K562 (cell line): Measurements from ENCODE around the gene KAT2B. TPM values are rescaled to one million over a fixed set of nuclear protein-coding genes. Genes with fewer than 3 reads are reported as not detected.

ENCODE experiments used
- ATAC-seq: fragments of 200-7000 bp; cut with Tn5 transposase; 3 replicates; pipeline ENCODE4 v1.9.1; 2020; ENCODE audit warnings: moderate library complexity
- BruUV-seq: library from RNA; stranded (reverse); fragments of 400-500 nt; replicated peaks from 2 replicates; lab custom pipeline; 2021; lab: Mats Ljungman, UMichigan
- CTCF ChIA-PET: fragments of 300-600 bp; formaldehyde crosslinking; extraction: SDS; loops from one replicate; lab custom pipeline; 2021; ENCODE audit warnings: low intra/inter-chr PET ratio; lab: Yijun Ruan, JAX
- POLR2A ChIA-PET: fragments of 300-600, 350-650 bp; sonication (Branson Sonifier 250); formaldehyde crosslinking; extraction: SDS; loops from one replicate; lab custom pipeline; 2021; ENCODE audit warnings: antibody characterized with exemption, inconsistent platforms; lab: Yijun Ruan, JAX
- DNase-seq, 4 experiments: peaks; one replicate each; pipeline versions ENCODE4 v3.0.0 to v3.0.0-alpha.2; 2011 to 2018; ENCODE audit warnings: low spot score in 3 of 4, mixed read lengths in 3 of 4; ENCODE audit errors: extremely low read depth in 1 of 4
- FAIRE-seq: peaks from 2 replicates; lab custom pipeline; 2011; peaks lifted over from hg19 to GRCh38; lab: Jason Lieb, UNC
- H2AFZ ChIP-seq: 2 replicates; pipeline ENCODE4 v1.6.0; 2011; ENCODE audit warnings: low read depth, low read length, control low read depth, inconsistent platforms
- H3K27ac ChIP-seq: fragments of 200-600 bp; 3 replicates; pipeline ENCODE4 v1.8.0; 2011; ENCODE audit warnings: low read depth, mild to moderate bottlenecking, control low read depth, inconsistent platforms, low read length, moderate library complexity, mixed read lengths; ENCODE audit errors: extremely low read depth
- H3K27me3 ChIP-seq, 2 experiments: fragments of 300-600 bp in 1 of 2; 2 replicates in 1 of 2; 3 replicates in 1 of 2; pipeline versions ENCODE4 v1.6.0 to v1.8.0; 2011; ENCODE audit warnings: inconsistent platforms in 2 of 2, low read length in 2 of 2, mild to moderate bottlenecking in 1 of 2, mixed read lengths in 1 of 2, moderate library complexity in 1 of 2; ENCODE audit not compliant: control insufficient read depth in 2 of 2, insufficient read depth in 2 of 2
- H3K36me3 ChIP-seq: fragments of 300-600 bp; 3 replicates; pipeline ENCODE4 v1.8.0; 2011; ENCODE audit warnings: mild to moderate bottlenecking, low read length, inconsistent platforms; ENCODE audit not compliant: control insufficient read depth, insufficient read depth
- H3K4me1 ChIP-seq, 2 experiments: fragments of 200-600 bp in 1 of 2; replicated peaks in 1 of 2; 2 replicates in 1 of 2; 3 replicates in 1 of 2; pipeline versions ENCODE4 v1.5.1 to v1.8.0; 2011; ENCODE audit warnings: inconsistent platforms in 2 of 2, low read length in 2 of 2, mild to moderate bottlenecking in 1 of 2, mixed read lengths in 1 of 2, moderate library complexity in 1 of 2; ENCODE audit not compliant: control insufficient read depth in 2 of 2, insufficient read depth in 2 of 2
- H3K4me2 ChIP-seq: 2 replicates; pipeline ENCODE4 v1.6.1; 2011; ENCODE audit warnings: low read length, control low read depth, inconsistent platforms, mixed read lengths; ENCODE audit not compliant: insufficient read depth
- H3K4me3 ChIP-seq: fragments of 200-600 bp; sonication (generic), shearing (Covaris generic); 2 replicates; pipeline ENCODE4 v1.5.1; 2016; ENCODE audit warnings: control low read depth, inconsistent platforms
- H3K79me2 ChIP-seq: fragments of 200-600 bp; 3 replicates; pipeline ENCODE4 v1.8.0; 2011; ENCODE audit warnings: low read length, inconsistent platforms; ENCODE audit not compliant: control insufficient read depth, insufficient read depth
- H3K9ac ChIP-seq, 2 experiments: 2 replicates each; pipeline versions ENCODE4 v1.6.0 to v1.6.1; 2011; ENCODE audit warnings: low read depth in 2 of 2, low read length in 2 of 2, control low read depth in 1 of 2, inconsistent platforms in 1 of 2, mild to moderate bottlenecking in 1 of 2, mixed read lengths in 1 of 2; ENCODE audit not compliant: insufficient read depth in 1 of 2
- H3K9me1 ChIP-seq: one replicate; pipeline ENCODE4 v1.6.0; 2011; ENCODE audit warnings: inconsistent platforms, mild to moderate bottlenecking, low read length, moderate library complexity; ENCODE audit not compliant: control insufficient read depth, insufficient read depth
- H3K9me3 ChIP-seq: replicated peaks from 2 replicates; pipeline ENCODE4 v1.5.1; 2011; ENCODE audit warnings: low read depth, low read length, inconsistent platforms; ENCODE audit not compliant: control insufficient read depth, insufficient read depth
- H4K20me1 ChIP-seq: replicated peaks from 2 replicates; pipeline ENCODE4 v1.6.1; 2011; ENCODE audit warnings: low read length, inconsistent platforms, mixed read lengths; ENCODE audit not compliant: control insufficient read depth, insufficient read depth
- CLOCK ChIP-seq: fragments of 250-450 bp; sonication (Bioruptor Pico); IDR thresholded peaks from 2 replicates; pipeline ENCODE4 v1.4.0; 2020; ENCODE audit warnings: mild to moderate bottlenecking, moderate library complexity, borderline replicate concordance
- IFI16 ChIP-seq: fragments of 250-450 bp; sonication (Bioruptor Pico); IDR thresholded peaks from 2 replicates; pipeline ENCODE4 v2.1.2; 2022; ENCODE audit warnings: mild to moderate bottlenecking, inconsistent platforms
- in situ Hi-C: fragments of 300-500 bp; cut with MboI; formaldehyde crosslinking; loops from 4 replicates; pipeline ENCODE4 v1.15.0; 2018; ENCODE audit warnings: inconsistent platforms, mixed read lengths
- intact Hi-C: fragments of 100-400 bp; cut with micrococcal nuclease; formaldehyde crosslinking; loops from 2 replicates; pipeline ENCODE4 v1.14.2; 2022
- microRNA-seq: library from miRNA; unstranded; fragments of <30 nt; microRNA quantifications from one replicate; pipeline ENCODE4, GENCODE V29; 2018; ENCODE audit warnings: borderline microRNAs expressed
- polyA plus RNA-seq, 8 experiments: library from polyadenylated mRNA; depleted of rRNA in 4 of 8; stranded (reverse) in 5 of 8; unstranded in 3 of 8; fragments of >200 nt; fragmentation: Nextera tagmentation in 2 of 8; fragmentation: Illumina TruSeq in 1 of 8; extraction: Ambion mirVana in 2 of 8; extraction: Trizol in 1 of 8; gene quantifications; 2 replicates each; pipeline versions ENCODE4 v1.2.1 to v1.2.3, GENCODE V29; 2011 to 2014; ENCODE audit warnings: inconsistent platforms in 1 of 8, missing spikeins in 1 of 8
- small RNA-seq: library from RNA; depleted of rRNA; stranded (forward); fragments of <200 nt; gene quantifications from one replicate; pipeline ENCODE3, GENCODE V24; 2014
- total RNA-seq, 7 experiments: library from RNA; depleted of rRNA in 6 of 7; stranded (reverse); fragments of >200 nt in 6 of 7; fragmentation: Illumina TruSeq in 2 of 7; extraction: Trizol in 2 of 7; gene quantifications; 2 replicates each; pipeline versions ENCODE4 v1.2.1 to v1.2.3, GENCODE V29; 2011 to 2021; ENCODE audit warnings: low replicate concordance in 1 of 7

KAT2B gene
- total and polyA plus RNA-seq, 9 of the 15 experiments (the other 6 are each of a cell fraction or from before 2014, with no cell fraction given) = 3.3 to 14.9 (median 12.2) TPM

GRCh38 chr3:20197775-20198174, 157.5 kb downstream of the KAT2B start (continued):
- TF ChIP-seq CLOCK (CRISPR knock-in tag) = no peak

GRCh38 chr3:20201143-20201542, 160.9 kb downstream of the KAT2B start:
- H3K9ac ChIP-seq = no peak overlapping the region
- no peak for TF ChIP-seq IFI16
- H2AFZ ChIP-seq = no peak overlapping the region
- intact Hi-C loops = no loop called here
- ATAC-seq (no peak), FAIRE-seq (no peak), DNase-seq (no peak)
- no peaks in the 10 kb centered on the region for H4K20me1 ChIP-seq
- H3K9me3 ChIP-seq = no peaks in the 10 kb centered on the region
- no peaks in the 10 kb centered on the region for H3K9me1 ChIP-seq
- ChIA-PET POLR2A (interaction anchor here (0.6 kb wide), 1 partner anchor 687 kb away, joined by 3 read pairs; no protein-coding TSS in a partner anchor), CTCF (interaction anchor here (0.6 kb wide), 1 partner anchor 317 kb away, joined by 3 read pairs; no protein-coding TSS in a partner anchor)
- H3K36me3 ChIP-seq = no peaks in the 10 kb centered on the region
- H3K4me3 ChIP-seq = no peak overlapping the region
- no TSS peak for BruUV-seq
- no peaks in the 10 kb centered on the region for H3K79me2 ChIP-seq
- H3K27me3 ChIP-seq = no peaks in the 10 kb centered on the region
- H3K27ac ChIP-seq = no peak overlapping the region
- no peak overlapping the region for H3K4me2 ChIP-seq
- in situ Hi-C loops = no loop called here
- H3K4me1 ChIP-seq = no peaks in the 10 kb centered on the region

Small RNAs within 50 kb of the gene (microRNA-seq; reads per million reads assigned to microRNA genes)
- 0.36 reads per million for gene MIR3135A

Small RNAs within 50 kb of the gene (small RNA-seq; reads per million reads assigned to genes)
- not detected for gene MIR3135A
- gene RNU4-85P = not detected
- not detected for gene RPL39P18

Other genes starting within 250 kb of the KAT2B start
- 2.0 and 4.0 TPM in 2 replicates for gene EFHB, start 106.2 kb upstream of the KAT2B start, total RNA-seq (2014; rRNA removed)
- 1.6 and 1.7 TPM in 2 replicates for gene EFHB, start 106.2 kb upstream of the KAT2B start, total RNA-seq (2014; rRNA removed; fragmentation: Illumina TruSeq; extraction: Trizol)
- 1.5 and 1.7 TPM in 2 replicates for gene EFHB, start 106.2 kb upstream of the KAT2B start, total RNA-seq (2015; rRNA removed; fragmentation: Illumina TruSeq; extraction: Trizol)
- gene EFHB, start 106.2 kb upstream of the KAT2B start, total RNA-seq (2021) = 1.5 and 2.0 TPM in 2 replicates
- gene EFHB, start 106.2 kb upstream of the KAT2B start, polyA plus RNA-seq (2011; rRNA removed) = 1.4 and 2.3 TPM in 2 replicates
- 2.5 and 3.6 TPM in 2 replicates for gene EFHB, start 106.2 kb upstream of the KAT2B start, polyA plus RNA-seq (2014; fragmentation: Illumina TruSeq; extraction: Trizol)
- 1 to 10 TPM; 1.5 to 2.0 TPM for gene EFHB, start 106.2 kb upstream of the KAT2B start, polyA plus RNA-seq (2014; fragmentation: Nextera tagmentation; extraction: Ambion mirVana)
- 1.8 and 2.4 TPM in 2 replicates for gene EFHB, start 106.2 kb upstream of the KAT2B start, polyA plus RNA-seq (2014; rRNA removed)
- gene RAB5A, start 93.3 kb upstream of the KAT2B start, total RNA-seq (2014; rRNA removed) = 35.9 and 49.0 TPM in 2 replicates
- gene RAB5A, start 93.3 kb upstream of the KAT2B start, total RNA-seq (2014; rRNA removed; fragmentation: Illumina TruSeq; extraction: Trizol) = 50.5 and 56.9 TPM in 2 replicates
- 60.9 and 64.2 TPM in 2 replicates for gene RAB5A, start 93.3 kb upstream of the KAT2B start, total RNA-seq (2015; rRNA removed; fragmentation: Illumina TruSeq; extraction: Trizol)
- 50.0 and 52.7 TPM in 2 replicates for gene RAB5A, start 93.3 kb upstream of the KAT2B start, total RNA-seq (2021)
- 36.7 and 47.2 TPM in 2 replicates for gene RAB5A, start 93.3 kb upstream of the KAT2B start, polyA plus RNA-seq (2011; rRNA removed)
- gene RAB5A, start 93.3 kb upstream of the KAT2B start, polyA plus RNA-seq (2014; fragmentation: Illumina TruSeq; extraction: Trizol) = 52.5 and 58.4 TPM in 2 replicates
- gene RAB5A, start 93.3 kb upstream of the KAT2B start, polyA plus RNA-seq (2014; fragmentation: Nextera tagmentation; extraction: Ambion mirVana) = 10 to 100 TPM; 28.3 to 31.3 TPM
- gene RAB5A, start 93.3 kb upstream of the KAT2B start, polyA plus RNA-seq (2014; rRNA removed) = 36.8 and 42.7 TPM in 2 replicates
- not detected in 2 replicates for gene PP2D1, start 28.2 kb upstream of the KAT2B start, total RNA-seq (2014; rRNA removed)
- not detected in 2 replicates for gene PP2D1, start 28.2 kb upstream of the KAT2B start, total RNA-seq (2014; rRNA removed; fragmentation: Illumina TruSeq; extraction: Trizol)
- not detected in 2 replicates for gene PP2D1, start 28.2 kb upstream of the KAT2B start, total RNA-seq (2015; rRNA removed; fragmentation: Illumina TruSeq; extraction: Trizol)
- gene PP2D1, start 28.2 kb upstream of the KAT2B start, total RNA-seq (2021) = not detected in 2 replicates
- gene PP2D1, start 28.2 kb upstream of the KAT2B start, polyA plus RNA-seq (2011; rRNA removed) = not detected in 2 replicates
- gene PP2D1, start 28.2 kb upstream of the KAT2B start, polyA plus RNA-seq (2014; fragmentation: Illumina TruSeq; extraction: Trizol) = not detected in 2 replicates
- under 1 TPM; 0.07 to 0.10 TPM for gene PP2D1, start 28.2 kb upstream of the KAT2B start, polyA plus RNA-seq (2014; fragmentation: Nextera tagmentation; extraction: Ambion mirVana)
- not detected in 2 replicates for gene PP2D1, start 28.2 kb upstream of the KAT2B start, polyA plus RNA-seq (2014; rRNA removed)
- 19.6 and 22.1 TPM in 2 replicates for gene SGO1, start 145.8 kb downstream of the KAT2B start, total RNA-seq (2014; rRNA removed)
- gene SGO1, start 145.8 kb downstream of the KAT2B start, total RNA-seq (2014; rRNA removed; fragmentation: Illumina TruSeq; extraction: Trizol) = 37.9 and 41.9 TPM in 2 replicates
- 36.8 and 39.1 TPM in 2 replicates for gene SGO1, start 145.8 kb downstream of the KAT2B start, total RNA-seq (2015; rRNA removed; fragmentation: Illumina TruSeq; extraction: Trizol)
- gene SGO1, start 145.8 kb downstream of the KAT2B start, total RNA-seq (2021) = 37.4 and 37.7 TPM in 2 replicates
- 18.0 and 20.0 TPM in 2 replicates for gene SGO1, start 145.8 kb downstream of the KAT2B start, polyA plus RNA-seq (2011; rRNA removed)
- gene SGO1, start 145.8 kb downstream of the KAT2B start, polyA plus RNA-seq (2014; fragmentation: Illumina TruSeq; extraction: Trizol) = 46.5 and 57.3 TPM in 2 replicates
- 10 to 100 TPM; 13.7 to 17.0 TPM for gene SGO1, start 145.8 kb downstream of the KAT2B start, polyA plus RNA-seq (2014; fragmentation: Nextera tagmentation; extraction: Ambion mirVana)
- 23.9 and 28.2 TPM in 2 replicates for gene SGO1, start 145.8 kb downstream of the KAT2B start, polyA plus RNA-seq (2014; rRNA removed)